GM23338 (cell line): ENCODE results near the gene TPR. TPM values are rescaled to one million over a fixed set of nuclear protein-coding genes. Genes with fewer than 3 reads are reported as not detected.

Source experiments
- ATAC-seq: fragments of 200-7000 bp; cut with Tn5 transposase; 3 replicates; pipeline ENCODE4 v1.9.1; 2020
- DNase-seq: peaks from one replicate; pipeline ENCODE4 v3.0.0-alpha.2; 2015; ENCODE audit warnings: low spot score
- H2AFZ ChIP-seq: fragments of 200-600 bp; sonication (generic); 2 replicates; pipeline ENCODE4 v1.8.0; 2016; ENCODE audit warnings: antibody characterized with exemption, mild to moderate bottlenecking, moderate library complexity
- H3F3A ChIP-seq: fragments of 200-600 bp; sonication (generic); replicated peaks from 2 replicates; pipeline ENCODE4 v1.8.0; 2017; ENCODE audit warnings: antibody characterized with exemption, mixed run types, low read depth
- H3K27ac ChIP-seq: fragments of 200-600 bp; sonication (generic); 2 replicates; pipeline ENCODE4 v1.6.1; 2016; ENCODE audit warnings: low read depth
- H3K27me3 ChIP-seq: fragments of 200-600 bp; sonication (generic); 2 replicates; pipeline ENCODE4 v1.8.0; 2016; ENCODE audit warnings: mild to moderate bottlenecking, mixed run types, moderate library complexity; ENCODE audit not compliant: insufficient read depth
- H3K36me3 ChIP-seq: fragments of 200-600 bp; sonication (generic); 2 replicates; pipeline ENCODE4 v1.8.0; 2016; ENCODE audit warnings: mild to moderate bottlenecking; ENCODE audit not compliant: insufficient read depth
- H3K4me1 ChIP-seq: fragments of 200-600 bp; sonication (generic); 2 replicates; pipeline ENCODE4 v1.8.0; 2016; ENCODE audit warnings: mild to moderate bottlenecking, moderate library complexity; ENCODE audit not compliant: insufficient read depth
- H3K4me2 ChIP-seq: fragments of 200-600 bp; sonication (generic); 2 replicates; pipeline ENCODE4 v1.7.1; 2017; ENCODE audit warnings: mixed run types
- H3K4me3 ChIP-seq: fragments of 200-600 bp; sonication (generic); 2 replicates; pipeline ENCODE4 v1.6.1; 2016; ENCODE audit warnings: mixed run types
- H3K79me2 ChIP-seq: fragments of 200-600 bp; sonication (generic); replicated peaks from 2 replicates; pipeline ENCODE4 v1.8.0; 2017; ENCODE audit warnings: mild to moderate bottlenecking; ENCODE audit not compliant: insufficient read depth
- H3K9me2 ChIP-seq: fragments of 200-600 bp; sonication (generic); 2 replicates; pipeline ENCODE4 v1.8.0; 2017; ENCODE audit not compliant: insufficient read depth
- H4K20me1 ChIP-seq: fragments of 200-600 bp; sonication (generic); replicated peaks from 2 replicates; pipeline ENCODE4 v1.8.0; 2017; ENCODE audit warnings: mild to moderate bottlenecking; ENCODE audit not compliant: insufficient read depth
- H3K27ac Mint-ChIP-seq: 2 replicates; pipeline ENCODE4 v1.8.0; 2020; ENCODE audit warnings: inconsistent platforms, mild to moderate bottlenecking, moderate library complexity, mixed read lengths
- H3K27me3 Mint-ChIP-seq: 3 replicates; pipeline ENCODE4 v1.8.0; 2022; ENCODE audit warnings: low read depth, mild to moderate bottlenecking, moderate library complexity, mixed read lengths, inconsistent platforms; ENCODE audit not compliant: insufficient read depth, poor library complexity
- H3K36me3 Mint-ChIP-seq: 3 replicates; pipeline ENCODE4 v1.8.0; 2021; ENCODE audit warnings: low read depth, mild to moderate bottlenecking, inconsistent platforms, moderate library complexity, mixed read lengths
- H3K4me1 Mint-ChIP-seq: 3 replicates; pipeline ENCODE4 v1.8.0; 2020; ENCODE audit warnings: mild to moderate bottlenecking, inconsistent platforms, mixed read lengths
- H3K4me3 Mint-ChIP-seq: 3 replicates; pipeline ENCODE4 v1.8.0; 2021; ENCODE audit warnings: moderate library complexity, mild to moderate bottlenecking, inconsistent platforms, mixed read lengths
- H3K9me3 Mint-ChIP-seq: 3 replicates; pipeline ENCODE4 v1.8.0; 2020; ENCODE audit warnings: moderate library complexity, mild to moderate bottlenecking, inconsistent platforms, mixed read lengths
- CREB1 ChIP-seq: fragments of 250-450 bp; sonication (Bioruptor Pico); IDR thresholded peaks from 2 replicates; pipeline ENCODE4 v1.5.0; 2020; ENCODE audit warnings: low read depth, mild to moderate bottlenecking, moderate library complexity
- CTCF ChIP-seq, 2 experiments: fragments of 200-600 bp in 1 of 2; sonication (generic) in 1 of 2; conservative IDR thresholded peaks; 2 replicates each; pipeline versions ENCODE4 v1.5.1 to v1.6.1; 2016 to 2017; ENCODE audit warnings: antibody characterized with exemption in 2 of 2, low read depth in 2 of 2, mild to moderate bottlenecking in 2 of 2, moderate library complexity in 1 of 2
- ETS1 ChIP-seq: IDR thresholded peaks from 2 replicates; pipeline ENCODE4 v1.6.1; 2016; ENCODE audit warnings: antibody characterized with exemption
- EZH2 ChIP-seq: fragments of 200-600 bp; sonication (generic); IDR thresholded peaks from one replicate; pipeline ENCODE4 v1.8.0; 2017; ENCODE audit warnings: antibody characterized with exemption, mild to moderate bottlenecking, low read depth; ENCODE audit not compliant: unreplicated experiment
- EZH2phosphoT487 ChIP-seq: fragments of 200-600 bp; sonication (generic); IDR thresholded peaks from one replicate; pipeline ENCODE4 v1.8.1; 2018; ENCODE audit warnings: antibody characterized with exemption; ENCODE audit not compliant: unreplicated experiment
- JUNB ChIP-seq: IDR thresholded peaks from one replicate; pipeline ENCODE4 v1.6.1; 2016; ENCODE audit warnings: antibody characterized with exemption; ENCODE audit not compliant: unreplicated experiment
- NANOG ChIP-seq: IDR thresholded peaks from 2 replicates; pipeline ENCODE4 v1.6.1; 2016; ENCODE audit warnings: antibody characterized with exemption, borderline replicate concordance
- POLR2AphosphoS5 ChIP-seq: IDR thresholded peaks from 2 replicates; pipeline ENCODE4 v1.6.1; 2016; ENCODE audit warnings: antibody characterized with exemption, low read depth
- REST ChIP-seq: IDR thresholded peaks from one replicate; pipeline ENCODE4 v1.6.1; 2018; ENCODE audit warnings: antibody characterized with exemption; ENCODE audit not compliant: unreplicated experiment
- STAT1 ChIP-seq: IDR thresholded peaks from one replicate; pipeline ENCODE4 v1.6.1; 2016; ENCODE audit warnings: antibody characterized with exemption; ENCODE audit not compliant: unreplicated experiment
- ZNF114 ChIP-seq: fragments of 250-450 bp; sonication (Bioruptor Pico); IDR thresholded peaks from 2 replicates; pipeline ENCODE4 v1.5.0; 2020; ENCODE audit warnings: mild to moderate bottlenecking, moderate library complexity
- ZNF331 ChIP-seq: fragments of 250-450 bp; sonication (Bioruptor Pico); IDR thresholded peaks from 2 replicates; pipeline ENCODE4 v1.5.0; 2020; ENCODE audit warnings: low read depth, mild to moderate bottlenecking, moderate library complexity
- ZNF462 ChIP-seq: fragments of 250-450 bp; sonication (Bioruptor Pico); IDR thresholded peaks from 2 replicates; pipeline ENCODE4 v1.5.0; 2020; ENCODE audit warnings: mild to moderate bottlenecking, moderate library complexity
- polyA plus RNA-seq: library from polyadenylated mRNA; unstranded; fragments of >200 nt; fragmentation: Nextera tagmentation; extraction: Ambion mirVana; gene quantifications from 2 replicates; pipeline ENCODE4 v1.2.1, GENCODE V29; 2016
- total RNA-seq: library from RNA; depleted of rRNA; stranded (reverse); fragments of >200 nt; shearing (Covaris generic); gene quantifications from 2 replicates; pipeline ENCODE4 v1.2.3, GENCODE V29; 2014

Gene TPR
- total and polyA plus RNA-seq, 2 experiments from 2014 or later, result 108 to 220 TPM

GRCh38 chr1:186291271-186291670 is 83.8 kb downstream of the TPR start:
- H3K9me3 Mint-ChIP-seq, result no peaks in the 10 kb centered on the region

More at GRCh38 chr1:186291271-186291670, 83.8 kb downstream of the TPR start:
- DNase-seq, result no peak
- Histone ChIP-seq H3K4me1 (no peaks in the 10 kb centered on the region), H3K4me2 (no peak overlapping the region), H3K4me3 (no peak overlapping the region), H3K79me2 (no peaks in the 10 kb centered on the region), H2AFZ (no peak overlapping the region), H3F3A (no peaks in the 10 kb centered on the region), H3K27me3 (no peaks in the 10 kb centered on the region), H3K9me2 (no peaks in the 10 kb centered on the region), H4K20me1 (no peaks in the 10 kb centered on the region), H3K27ac (no peak overlapping the region), H3K36me3 (no peaks in the 10 kb centered on the region)
- Mint-ChIP-seq H3K4me3 (no peak overlapping the region), H3K4me1 (no peaks in the 10 kb centered on the region), H3K27me3 (peaks cover 2% of the 10 kb centered on the region), H3K36me3 (no peaks in the 10 kb centered on the region), H3K27ac (no peak overlapping the region)
- ATAC-seq, result no peak
- TF ChIP-seq ETS1, result no peak
- no peak for TF ChIP-seq JUNB
- no peak for TF ChIP-seq POLR2AphosphoS5
- TF ChIP-seq ZNF114 (CRISPR knock-in tag), result no peak
- no peak for TF ChIP-seq ZNF462 (CRISPR knock-in tag)
- no peak for TF ChIP-seq STAT1
- no peak for TF ChIP-seq CREB1 (CRISPR knock-in tag)
- no peak for TF ChIP-seq CTCF (conservative IDR thresholded peaks at IDR 0.05; ENCODE audit: low read depth in 2 of 2)
- TF ChIP-seq REST, result no peak
- TF ChIP-seq NANOG, result no peak
- no peak for TF ChIP-seq EZH2
- no peak for TF ChIP-seq EZH2phosphoT487
- TF ChIP-seq ZNF331 (CRISPR knock-in tag), result no peak
